HepG2 (cell line): ENCODE measurements around the gene GGA2. TPM values are rescaled to one million over a fixed set of nuclear protein-coding genes. Genes with fewer than 3 reads are reported as not detected.
A peak's percentile ranks its signal among the peaks of the same experiment; 100 is the strongest.

ENCODE experiments used
- DRAP1 ChIP-seq: IDR thresholded peaks from 2 replicates; pipeline ENCODE4 v1.6.1; 2016; ENCODE audit warnings: missing genetic modification reagents, missing compliant biosample characterization
- HINFP ChIP-seq: sonication (generic); formaldehyde crosslinking; IDR thresholded peaks from 2 replicates; pipeline ENCODE4 v1.4.0; 2020; ENCODE audit warnings: low read depth, mild to moderate bottlenecking, missing genetic modification reagents
- HNF1A ChIP-seq, 2 experiments: sonication (generic) in 1 of 2; formaldehyde crosslinking in 1 of 2; IDR thresholded peaks; 2 replicates each; pipeline versions ENCODE4 v1.4.0 to v1.6.1; 2016 to 2020; ENCODE audit warnings: borderline replicate concordance in 1 of 2, low read depth in 1 of 2, mild to moderate bottlenecking in 1 of 2, missing genetic modification reagents in 1 of 2
- JDP2 ChIP-seq: sonication (generic); formaldehyde crosslinking; IDR thresholded peaks from 2 replicates; pipeline ENCODE4 v1.8.1; 2022; ENCODE audit warnings: missing genetic modification reagents, borderline replicate concordance
- MTERF4 ChIP-seq: sonication (generic); formaldehyde crosslinking; IDR thresholded peaks from 2 replicates; pipeline ENCODE4 v1.8.0; 2023; ENCODE audit warnings: mild to moderate bottlenecking, missing genetic modification reagents
- NFATC3 ChIP-seq: sonication (generic); formaldehyde crosslinking; IDR thresholded peaks from 2 replicates; pipeline ENCODE4 v1.5.1; 2020; ENCODE audit warnings: mild to moderate bottlenecking, missing genetic modification reagents
- NR2F1 ChIP-seq, 2 experiments: fragments of 450-650 bp in 1 of 2; formaldehyde crosslinking in 1 of 2; IDR thresholded peaks; 2 replicates each; pipeline versions ENCODE4 v1.5.0 to v1.6.1; 2016 to 2020; ENCODE audit warnings: mild to moderate bottlenecking in 1 of 2, missing compliant biosample characterization in 1 of 2, missing genetic modification reagents in 1 of 2, moderate library complexity in 1 of 2
- PAWR ChIP-seq: sonication (generic); formaldehyde crosslinking; IDR thresholded peaks from 2 replicates; pipeline ENCODE4 v1.4.0; 2020; ENCODE audit warnings: missing genetic modification reagents, mild to moderate bottlenecking, borderline replicate concordance
- POLR2AphosphoS5 ChIP-seq: IDR thresholded peaks from 2 replicates; pipeline ENCODE4 v1.6.1; 2012; ENCODE audit warnings: low read depth, low read length
- SETDB1 ChIP-seq: sonication (generic); formaldehyde crosslinking; IDR thresholded peaks from 2 replicates; pipeline ENCODE4 v1.5.1; 2020; ENCODE audit warnings: missing genetic modification reagents, mild to moderate bottlenecking, borderline replicate concordance
- TAF15 ChIP-seq: fragments of 200-400 bp; formaldehyde crosslinking; IDR thresholded peaks from one replicate; pipeline ENCODE4 v1.6.1; 2018; ENCODE audit warnings: mild to moderate bottlenecking, low read depth, low read length; ENCODE audit not compliant: poor library complexity, severe bottlenecking
- TCF7 ChIP-seq: sonication (generic); IDR thresholded peaks from 2 replicates; pipeline ENCODE4 v1.6.1; 2016; ENCODE audit warnings: antibody characterized with exemption, low read depth
- TOPORS ChIP-seq: sonication (generic); formaldehyde crosslinking; IDR thresholded peaks from 2 replicates; pipeline ENCODE4 v1.8.0; 2023; ENCODE audit warnings: mild to moderate bottlenecking, missing genetic modification reagents
- ZNF292 ChIP-seq: sonication (generic); formaldehyde crosslinking; IDR thresholded peaks from 2 replicates; pipeline ENCODE4 v1.8.1; 2022; ENCODE audit warnings: mild to moderate bottlenecking, low read depth, missing genetic modification reagents, borderline replicate concordance
- ZNF501 ChIP-seq: sonication (generic); formaldehyde crosslinking; IDR thresholded peaks from 2 replicates; pipeline ENCODE4 v1.5.1; 2020; ENCODE audit warnings: mild to moderate bottlenecking, moderate library complexity, missing genetic modification reagents
- ZNF691 ChIP-seq: sonication (generic); formaldehyde crosslinking; IDR thresholded peaks from 2 replicates; pipeline ENCODE4 v1.4.0; 2020; ENCODE audit warnings: missing genetic modification reagents, low read depth, mild to moderate bottlenecking, borderline replicate concordance
- ZNF713 ChIP-seq: sonication (generic); formaldehyde crosslinking; IDR thresholded peaks from 2 replicates; pipeline ENCODE4 v1.4.0; 2020; ENCODE audit warnings: mild to moderate bottlenecking, missing genetic modification reagents
- ZNF850 ChIP-seq: sonication (generic); formaldehyde crosslinking; conservative IDR thresholded peaks from 2 replicates; pipeline ENCODE4 v1.9.0; 2021; ENCODE audit warnings: mild to moderate bottlenecking, missing genetic modification reagents
- polyA plus RNA-seq, 8 experiments: library from polyadenylated mRNA; depleted of rRNA in 3 of 8; stranded (reverse) in 7 of 8; unstranded in 1 of 8; fragments of >200 nt; fragmentation: Illumina TruSeq in 4 of 8; extraction: Trizol in 4 of 8; gene quantifications; 2 replicates each; pipeline versions ENCODE4 v1.2.1 to v1.2.3, GENCODE V29; 2011 to 2016; ENCODE audit warnings: low read depth in 4 of 8, missing spikeins in 1 of 8, mixed read lengths in 1 of 8; ENCODE audit not compliant: insufficient read depth in 1 of 8
- total RNA-seq, 5 experiments: library from RNA; depleted of rRNA; stranded (reverse); fragments of >200 nt; fragmentation: Illumina TruSeq; extraction: Trizol; gene quantifications; 2 replicates each; pipeline ENCODE4 v1.2.3, GENCODE V29; 2016; ENCODE audit warnings: low read depth in 1 of 5

The GGA2 gene
- total and polyA plus RNA-seq, 2 of the 13 experiments (the other 11 are each of a cell fraction or from before 2014, with no cell fraction given): 51.5 to 69.8 TPM

- TF ChIP-seq ZNF850 (CRISPR knock-in tag) (no peak; the same call in 1 of the 2 replicates), ZNF501 (CRISPR knock-in tag) (peak; percentile 100), ZNF691 (CRISPR knock-in tag) (peak; percentile 89), NFATC3 (CRISPR knock-in tag) (peak; percentile 47), JDP2 (CRISPR knock-in tag) (no peak), TAF15 (no peak), POLR2AphosphoS5 (peak; percentile 97), MTERF4 (CRISPR knock-in tag) (peak; percentile 93), NR2F1 (CRISPR knock-in tag; IDR thresholded peaks at IDR 0.05) (peak; percentile 84 to 90), HNF1A (IDR thresholded peaks at IDR 0.05; ENCODE audit: low read depth) (no peak), HNF1A (CRISPR knock-in tag; IDR thresholded peaks at IDR 0.05; ENCODE audit: borderline replicate concordance) (peak; percentile 72; the same call in 1 of the 2 replicates), ZNF292 (peak; percentile 95), TOPORS (CRISPR knock-in tag) (peak; percentile 83; the same call in 1 of the 2 replicates), SETDB1 (no peak), PAWR (CRISPR knock-in tag) (no peak), HINFP (CRISPR knock-in tag) (peak; percentile 82; the same call in 1 of the 2 replicates), ZNF713 (CRISPR knock-in tag) (peak; percentile 25; the same call in 1 of the 2 replicates), DRAP1 (peak; percentile 87), TCF7 (no peak)
These were observed 57.5 kb downstream of the GGA2 start, which contains the start of gene COG7 (continued) for GRCh38 chr16:23452572-23453337.
